HG03045 (cell line): ENCODE measurements around the gene CASP12.

Experiments used
- ATAC-seq: cut with Tn5 transposase; IDR thresholded peaks from one replicate; pipeline ENCODE4 v1.9.1; 2021; ENCODE audit warnings: mild to moderate bottlenecking, moderate library complexity; ENCODE audit not compliant: unreplicated experiment

Gene CASP12

GRCh38 chr11:104841185-104841584, 57.1 kb downstream of the CASP12 start:
- no peak for ATAC-seq

GRCh38 chr11:104837969-104838639, 60.2 kb downstream of the CASP12 start:
- no peak for ATAC-seq

GRCh38 chr11:104836691-104837090, 61.6 kb downstream of the CASP12 start:
- no peak for ATAC-seq
